ENCODE data around the gene RASA2.
A peak's percentile ranks its signal among the peaks of the same experiment; 100 is the strongest.
"Not testable (repeated sequence)": the region's sequence is repeated elsewhere in the genome, so short reads cannot be mapped to it uniquely, and the experiment has no call there.

RASA2 gene

GRCh38 chr3:141497589-141497988 is 10.8 kb downstream of the RASA2 start:
- DNase-seq (ENCODE audit: low read depth), result not testable (repeated sequence)

GRCh38 chr3:141498598-141499223 is 11.9 kb downstream of the RASA2 start:
- DNase-seq (ENCODE audit: low read depth), result no peak

- DNase-seq (ENCODE audit: low read depth), result no peak
Observed at GRCh38 chr3:141499284-141499683, 12.5 kb downstream of the RASA2 start.

- no peak for DNase-seq (ENCODE audit: low read depth)
Observed at GRCh38 chr3:141499965-141500364, 13.1 kb downstream of the RASA2 start.

GRCh38 chr3:141500397-141500796 is 13.6 kb downstream of the RASA2 start:
- DNase-seq (ENCODE audit: low read depth), result no peak

- DNase-seq (ENCODE audit: low read depth), result no peak
Observed at GRCh38 chr3:141505166-141505565, 18.3 kb downstream of the RASA2 start.

- DNase-seq (ENCODE audit: low read depth), result no peak
Observed at GRCh38 chr3:141506071-141506470, 19.2 kb downstream of the RASA2 start.

- DNase-seq (ENCODE audit: low read depth), result no peak
Observed at GRCh38 chr3:141507392-141508066, 20.7 kb downstream of the RASA2 start.

GRCh38 chr3:141508067-141508436 is 21.2 kb downstream of the RASA2 start:
- DNase-seq (ENCODE audit: low read depth), result no peak

GRCh38 chr3:141511361-141511760 is 24.5 kb downstream of the RASA2 start:
- no peak for DNase-seq (ENCODE audit: low read depth)

GRCh38 chr3:141514382-141514781 is 27.6 kb downstream of the RASA2 start:
- DNase-seq (ENCODE audit: low read depth), result no peak

- no peak for DNase-seq (ENCODE audit: low read depth)
Observed at GRCh38 chr3:141519587-141519986, 32.8 kb downstream of the RASA2 start.

- no peak for DNase-seq (ENCODE audit: low read depth)
Observed at GRCh38 chr3:141521781-141522180, 35.0 kb downstream of the RASA2 start.

- no peak for DNase-seq (ENCODE audit: low read depth)
Observed at GRCh38 chr3:141523615-141524375, 37.0 kb downstream of the RASA2 start.

- no peak for DNase-seq (ENCODE audit: low read depth)
Observed at GRCh38 chr3:141524988-141525387, 38.2 kb downstream of the RASA2 start.

- DNase-seq (ENCODE audit: low read depth), result no peak
Observed at GRCh38 chr3:141525814-141526213, 39.0 kb downstream of the RASA2 start.

- DNase-seq (ENCODE audit: low read depth), result no peak
Observed at GRCh38 chr3:141526709-141527108, 39.9 kb downstream of the RASA2 start.

GRCh38 chr3:141528800-141529199 is 42.0 kb downstream of the RASA2 start:
- no peak for DNase-seq (ENCODE audit: low read depth)

GRCh38 chr3:141529256-141529655 is 42.4 kb downstream of the RASA2 start:
- DNase-seq (ENCODE audit: low read depth), result no peak

GRCh38 chr3:141529717-141530414 is 43.0 kb downstream of the RASA2 start:
- DNase-seq (ENCODE audit: low read depth), result no peak

GRCh38 chr3:141530415-141530768 is 43.6 kb downstream of the RASA2 start:
- peak; percentile 52 for DNase-seq (ENCODE audit: low read depth)

GRCh38 chr3:141532609-141533008 is 45.8 kb downstream of the RASA2 start:
- no peak for DNase-seq (ENCODE audit: low read depth)

- DNase-seq (ENCODE audit: low read depth), result not testable (repeated sequence)
Observed at GRCh38 chr3:141536017-141536416, 49.2 kb downstream of the RASA2 start.

All from GM04503 (cell line).